GM12865 (cell line): Measurements from ENCODE around the gene SMG7.

Experiments used
- DNase-seq: peaks from one replicate; pipeline ENCODE4 v3.0.0; 2010; ENCODE audit warnings: low read depth
- H3K4me3 ChIP-seq: 2 replicates; pipeline ENCODE4 v1.5.1; 2011; ENCODE audit warnings: mild to moderate bottlenecking, low read depth, low read length, control low read depth
- TF ChIP-seq, protein P1 (sequence below): IDR thresholded peaks from 2 replicates; pipeline ENCODE4 v1.5.1; 2011; ENCODE audit warnings: low read length, control low read depth, low read depth, inconsistent platforms; ENCODE audit not compliant: insufficient read depth; ENCODE audit errors: missing control alignments

SMG7 gene

DNA sequence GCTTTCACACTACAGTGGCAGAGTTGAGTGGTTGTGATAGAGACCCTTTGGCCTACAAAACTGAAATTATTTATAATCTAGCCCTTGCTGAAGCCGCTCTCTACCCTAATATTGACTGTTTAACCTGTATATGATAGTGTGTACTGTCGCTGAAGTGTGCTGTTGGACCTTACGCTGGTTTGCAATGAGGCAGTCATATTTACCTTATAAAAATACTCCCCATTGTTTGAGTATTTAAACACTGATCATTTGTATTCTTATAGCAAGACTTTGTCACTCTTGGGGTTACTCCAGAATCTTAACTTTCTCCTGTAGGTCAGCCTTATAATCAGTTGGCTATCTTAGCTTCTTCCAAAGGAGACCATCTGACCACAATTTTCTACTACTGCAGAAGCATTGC is 56.3 kb downstream of the SMG7 start:
- no peak for DNase-seq
- H3K4me3 ChIP-seq, result no peak overlapping the region
- TF ChIP-seq, protein P1, sequence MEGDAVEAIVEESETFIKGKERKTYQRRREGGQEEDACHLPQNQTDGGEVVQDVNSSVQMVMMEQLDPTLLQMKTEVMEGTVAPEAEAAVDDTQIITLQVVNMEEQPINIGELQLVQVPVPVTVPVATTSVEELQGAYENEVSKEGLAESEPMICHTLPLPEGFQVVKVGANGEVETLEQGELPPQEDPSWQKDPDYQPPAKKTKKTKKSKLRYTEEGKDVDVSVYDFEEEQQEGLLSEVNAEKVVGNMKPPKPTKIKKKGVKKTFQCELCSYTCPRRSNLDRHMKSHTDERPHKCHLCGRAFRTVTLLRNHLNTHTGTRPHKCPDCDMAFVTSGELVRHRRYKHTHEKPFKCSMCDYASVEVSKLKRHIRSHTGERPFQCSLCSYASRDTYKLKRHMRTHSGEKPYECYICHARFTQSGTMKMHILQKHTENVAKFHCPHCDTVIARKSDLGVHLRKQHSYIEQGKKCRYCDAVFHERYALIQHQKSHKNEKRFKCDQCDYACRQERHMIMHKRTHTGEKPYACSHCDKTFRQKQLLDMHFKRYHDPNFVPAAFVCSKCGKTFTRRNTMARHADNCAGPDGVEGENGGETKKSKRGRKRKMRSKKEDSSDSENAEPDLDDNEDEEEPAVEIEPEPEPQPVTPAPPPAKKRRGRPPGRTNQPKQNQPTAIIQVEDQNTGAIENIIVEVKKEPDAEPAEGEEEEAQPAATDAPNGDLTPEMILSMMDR, result no peak

DNA sequence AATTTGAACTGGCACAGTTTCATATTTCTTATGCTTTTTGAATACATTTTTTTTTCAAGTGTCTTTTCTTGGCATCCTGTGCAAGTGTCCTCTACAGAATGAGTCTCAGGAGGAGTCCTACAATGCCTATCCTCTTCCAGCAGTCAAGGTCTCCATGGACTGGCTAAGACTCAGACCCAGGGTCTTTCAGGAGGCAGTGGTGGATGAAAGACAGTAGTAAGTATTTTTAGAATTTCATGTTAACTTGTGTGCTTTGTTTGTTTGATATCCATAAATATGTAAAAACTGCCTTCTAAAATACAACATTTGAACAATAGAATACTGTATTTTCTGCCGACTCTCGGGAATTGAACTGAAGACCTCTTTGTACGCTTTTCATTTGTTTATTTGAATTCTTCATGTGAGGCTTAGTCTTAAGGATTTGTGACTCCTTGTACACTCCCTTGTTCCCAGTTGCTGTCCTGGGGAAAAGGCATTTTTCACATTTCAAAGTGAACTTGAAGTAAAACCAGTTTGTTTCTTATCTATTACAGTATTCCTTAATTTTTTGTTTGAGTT is 61.4 kb downstream of the SMG7 start:
- TF ChIP-seq, protein P1, result no peak
- DNase-seq, result no peak

DNA sequence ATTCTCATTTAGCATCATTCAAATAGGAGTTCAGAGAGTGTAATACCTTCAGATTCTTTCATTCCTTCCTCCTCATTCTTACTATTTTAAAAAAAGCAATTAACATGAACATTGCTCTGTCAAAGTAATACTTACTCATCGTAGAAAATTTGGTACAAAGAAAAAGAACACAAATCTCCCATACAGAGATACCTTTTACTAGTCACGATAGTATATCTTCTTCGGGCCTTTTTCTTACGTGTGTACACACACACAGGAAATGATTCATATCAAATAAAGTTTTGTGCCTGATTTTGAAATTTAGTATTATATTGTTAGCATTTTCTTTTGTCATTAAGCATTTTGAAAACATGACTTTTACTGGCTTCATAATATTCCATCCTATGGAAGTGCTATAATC is 65.1 kb downstream of the SMG7 start:
- TF ChIP-seq, protein P1, result no peak
- H3K4me3 ChIP-seq, result no peak overlapping the region
- no peak for DNase-seq

More for the DNA sequence above, 61.4 kb downstream of the SMG7 start:
- H3K4me3 ChIP-seq, result no peak overlapping the region

DNA sequence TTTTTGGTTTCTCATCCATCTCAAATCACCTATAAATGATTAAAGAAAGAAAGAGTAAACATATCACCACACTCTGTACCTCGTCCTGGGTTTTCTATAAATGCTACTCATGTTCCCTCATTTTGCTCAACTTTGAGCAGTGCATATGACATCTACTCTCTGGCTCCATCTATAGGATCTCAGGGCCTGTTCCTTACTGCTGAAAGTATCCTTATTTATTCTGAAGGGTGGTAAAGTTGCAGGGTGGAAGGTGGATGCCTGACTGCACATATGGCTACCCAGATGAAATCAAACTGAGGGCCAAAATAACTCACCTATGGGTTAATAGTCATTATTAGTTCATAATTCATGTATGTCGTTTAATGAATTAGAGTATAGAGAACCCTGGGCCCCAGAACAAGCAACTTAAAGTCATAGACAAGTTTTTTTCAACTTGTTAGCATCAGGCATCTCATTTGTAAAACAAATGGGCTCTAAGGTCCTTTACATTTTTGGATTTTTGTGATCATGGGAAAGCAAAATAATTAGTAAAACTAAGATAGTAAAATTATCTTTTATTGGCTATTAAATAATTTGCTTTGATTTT is 71.4 kb downstream of the SMG7 start:
- no peak overlapping the region for H3K4me3 ChIP-seq
- peak; percentile 56 for DNase-seq
- TF ChIP-seq, protein P1, result peak; percentile 60

DNA sequence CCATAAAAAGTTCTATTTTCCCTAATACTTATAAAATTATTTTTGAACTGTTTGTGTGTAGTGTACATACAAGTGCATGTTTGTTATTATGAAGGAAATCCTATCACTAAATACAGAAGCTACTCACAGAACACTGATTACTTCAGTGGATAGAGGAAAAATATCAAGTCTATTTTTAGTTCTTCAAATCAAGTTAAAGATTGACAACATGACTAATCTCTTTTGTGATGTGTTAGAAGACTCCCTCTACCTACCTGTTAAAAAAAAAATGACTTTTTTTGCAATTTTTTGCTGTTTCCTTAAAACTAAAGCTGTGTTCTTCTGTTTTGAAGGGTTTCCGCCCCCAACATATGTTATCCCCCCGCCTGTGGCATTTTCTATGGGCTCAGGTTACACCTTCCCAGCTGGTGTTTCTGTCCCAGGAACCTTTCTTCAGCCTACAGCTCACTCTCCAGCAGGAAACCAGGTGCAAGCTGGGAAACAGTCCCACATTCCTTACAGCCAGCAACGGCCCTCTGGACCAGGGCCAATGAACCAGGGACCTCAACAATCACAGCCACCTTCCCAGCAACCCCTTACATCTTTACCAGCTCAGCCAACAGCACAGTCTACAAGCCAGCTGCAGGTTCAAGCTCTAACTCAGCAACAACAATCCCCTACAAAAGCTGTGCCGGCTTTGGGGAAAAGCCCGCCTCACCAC is 72.4 kb downstream of the SMG7 start:
- TF ChIP-seq, protein P1, result no peak
- DNase-seq, result no peak
- H3K4me3 ChIP-seq, result no peak overlapping the region

DNA sequence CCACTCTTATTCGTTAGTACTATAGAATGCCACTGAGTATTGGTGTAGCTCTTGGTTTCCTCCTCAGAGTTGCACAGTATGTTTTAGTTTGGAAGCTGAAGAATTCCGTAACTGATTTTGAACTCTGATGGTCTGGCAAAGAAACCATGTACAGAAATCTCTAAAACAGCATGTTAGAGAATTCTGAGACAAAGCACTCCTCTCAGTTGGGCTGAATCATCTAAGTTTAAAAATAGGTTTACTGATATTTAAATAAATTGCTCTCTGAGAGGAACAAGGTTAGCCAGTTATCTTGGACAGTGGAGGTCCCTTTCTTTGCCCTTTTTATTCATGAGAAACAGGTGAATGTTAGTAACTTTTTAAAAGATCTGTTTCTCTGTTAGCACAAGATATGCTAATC is 74.1 kb downstream of the SMG7 start:
- H3K4me3 ChIP-seq, result no peak overlapping the region
- TF ChIP-seq, protein P1, result no peak
- DNase-seq, result no peak
